Stomach (tissue), 9 donors: ENCODE data around the gene PNN. TPM values are rescaled to one million over a fixed set of nuclear protein-coding genes. Genes with fewer than 3 reads are reported as not detected.
A peak's percentile ranks its signal among the peaks of the same experiment; 100 is the strongest.
"Not testable (repeated sequence)": the region's sequence is repeated elsewhere in the genome, so short reads cannot be mapped to it uniquely, and the experiment has no call there.

Experiments used
- DNase-seq, 2 donors: peaks; one replicate each; pipeline versions ENCODE4 v3.0.0 to v3.0.0-alpha.2; 2013 to 2019
- H3K27ac ChIP-seq, 5 donors: fragments of 200-600 bp in 4 of 5; sonication (generic) in 4 of 5; one replicate each; pipeline ENCODE4 v1.5.1; 2013 to 2019; ENCODE audit warnings: mild to moderate bottlenecking in 1 of 5, moderate library complexity in 1 of 5
- H3K27me3 ChIP-seq, 3 donors: fragments of 200-600 bp; sonication (generic); one replicate each; pipeline ENCODE4 v1.5.1; 2017 to 2019; ENCODE audit warnings: mixed run types in 1 of 3
- H3K36me3 ChIP-seq, 4 donors: fragments of 200-600 bp; sonication (generic); 1 replicate in 3 of 4; 2 replicates in 1 of 4; pipeline ENCODE4 v1.5.1; 2016 to 2019
- H3K4me1 ChIP-seq, 4 donors: fragments of 200-600 bp; sonication (generic); one replicate each; pipeline ENCODE4 v1.5.1; 2016 to 2019
- H3K4me3 ChIP-seq, 4 donors: fragments of 200-600 bp; sonication (generic) in 3 of 4; one replicate each; pipeline ENCODE4 v1.5.1; 2016 to 2019; ENCODE audit warnings: mild to moderate bottlenecking in 1 of 4
- H3K9me3 ChIP-seq, 4 donors: fragments of 200-600 bp; sonication (generic); one replicate each; pipeline ENCODE4 v1.5.1; 2016 to 2019
- EP300 ChIP-seq: sonication (generic); formaldehyde crosslinking; IDR thresholded peaks from one replicate; pipeline ENCODE4 v1.6.1; 2017; ENCODE audit warnings: antibody characterized with exemption
- POLR2A ChIP-seq, 4 donors: fragments of 450-650 bp; IDR thresholded peaks; one replicate each; pipeline ENCODE4 v1.6.1; 2016; ENCODE audit warnings: antibody characterized with exemption in 4 of 4, control low read depth in 2 of 4, mild to moderate bottlenecking in 1 of 4, moderate library complexity in 1 of 4
- POLR2AphosphoS5 ChIP-seq, 3 donors: sonication (generic); formaldehyde crosslinking; IDR thresholded peaks; one replicate each; pipeline ENCODE4 v1.6.1; 2016; ENCODE audit warnings: antibody characterized with exemption in 3 of 3
- WGBS, 5 donors: extraction: QIAGEN DNeasy Blood & Tissue Kit in 3 of 5; methylation state at CpG; one replicate each; pipeline versions ENCODE4 v1.1.5 to v1.1.7; 2013 to 2018; 5-methylcytosine and 5-hydroxymethylcytosine counted together
- intact Hi-C: fragments of 100-400 bp; cut with DNase I; formaldehyde crosslinking; loops from one replicate; pipeline ENCODE4 v1.15.1; 2023; ENCODE audit warnings: low total_unique reads
- polyA plus RNA-seq, 3 donors: library from polyadenylated mRNA; stranded (reverse); fragments of 200-250 nt; gene quantifications; one replicate each; pipeline ENCODE4 v1.2.3, GENCODE V29; 2013
- total RNA-seq, 5 donors: library from RNA; depleted of rRNA; stranded (reverse); fragments of >200 nt; gene quantifications; one replicate each; pipeline versions ENCODE4 v1.1.0 to v1.2.3, GENCODE V29; 2014 to 2016
- TF ChIP-seq, protein P1 (sequence below), 7 experiments: fragments of 450-650 bp in 4 of 7; fragments of 200-600 bp in 3 of 7; sonication (generic) in 3 of 7; IDR thresholded peaks; one replicate each; pipeline ENCODE4 v1.5.1; 2016 to 2019; ENCODE audit warnings: antibody characterized with exemption in 7 of 7, control low read depth in 2 of 7, mild to moderate bottlenecking in 1 of 7
- donor health status: healthy with polysubstance abuse.
- donor health status: Bipolar disorder and iron deficiency.
- donor health status: healthy.

PNN gene
- total and polyA plus RNA-seq, 8 donors = 21.7 to 122 (median 39.4) TPM

DNA sequence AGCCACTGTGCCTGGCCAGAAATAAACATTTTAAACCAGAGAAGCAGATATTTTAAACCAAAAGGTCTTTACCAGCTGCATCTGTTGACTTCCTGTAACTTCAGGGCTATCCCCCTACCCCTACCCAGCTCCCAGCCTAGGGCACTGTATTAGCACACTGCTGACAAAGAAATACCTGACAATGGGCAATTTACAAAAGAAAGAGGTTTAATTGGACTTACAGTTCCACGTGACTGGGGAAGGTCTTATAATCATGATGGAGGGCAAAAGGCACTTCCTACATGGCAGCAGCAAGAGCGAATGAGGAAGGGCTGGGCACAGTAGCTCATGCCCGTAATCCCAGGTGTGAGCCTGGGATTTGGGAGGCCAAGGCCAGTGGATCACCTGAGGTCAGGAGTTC is 34.9 kb upstream of the PNN start:
- intact Hi-C loops = no loop called here
- peaks cover 0 to 4% (median 0%) of the 10 kb centered on the region in 4 donors for H3K4me1 ChIP-seq
- no peaks in the 10 kb centered on the region for H3K27me3 ChIP-seq
- H3K4me3 ChIP-seq = no peak overlapping the region
- H3K36me3 ChIP-seq = peaks cover 3 to 72% (median 63%) of the 10 kb centered on the region in 4 donors
- DNase-seq = no peak
- H3K27ac ChIP-seq = no peak overlapping the region
- whole genome bisulfite sequencing, 5 donors = 92 to 100% (median 93%) methylated on average over 3 of the region's 3 CpGs
- no peaks in the 10 kb centered on the region for H3K9me3 ChIP-seq
- TF ChIP-seq, protein P1, sequence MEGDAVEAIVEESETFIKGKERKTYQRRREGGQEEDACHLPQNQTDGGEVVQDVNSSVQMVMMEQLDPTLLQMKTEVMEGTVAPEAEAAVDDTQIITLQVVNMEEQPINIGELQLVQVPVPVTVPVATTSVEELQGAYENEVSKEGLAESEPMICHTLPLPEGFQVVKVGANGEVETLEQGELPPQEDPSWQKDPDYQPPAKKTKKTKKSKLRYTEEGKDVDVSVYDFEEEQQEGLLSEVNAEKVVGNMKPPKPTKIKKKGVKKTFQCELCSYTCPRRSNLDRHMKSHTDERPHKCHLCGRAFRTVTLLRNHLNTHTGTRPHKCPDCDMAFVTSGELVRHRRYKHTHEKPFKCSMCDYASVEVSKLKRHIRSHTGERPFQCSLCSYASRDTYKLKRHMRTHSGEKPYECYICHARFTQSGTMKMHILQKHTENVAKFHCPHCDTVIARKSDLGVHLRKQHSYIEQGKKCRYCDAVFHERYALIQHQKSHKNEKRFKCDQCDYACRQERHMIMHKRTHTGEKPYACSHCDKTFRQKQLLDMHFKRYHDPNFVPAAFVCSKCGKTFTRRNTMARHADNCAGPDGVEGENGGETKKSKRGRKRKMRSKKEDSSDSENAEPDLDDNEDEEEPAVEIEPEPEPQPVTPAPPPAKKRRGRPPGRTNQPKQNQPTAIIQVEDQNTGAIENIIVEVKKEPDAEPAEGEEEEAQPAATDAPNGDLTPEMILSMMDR (IDR thresholded peaks at IDR 0.05) = no peak
- TF ChIP-seq POLR2AphosphoS5 (IDR thresholded peaks at IDR 0.05) (no peak), POLR2A (IDR thresholded peaks at IDR 0.05) (no peak), EP300 (no peak)

DNA sequence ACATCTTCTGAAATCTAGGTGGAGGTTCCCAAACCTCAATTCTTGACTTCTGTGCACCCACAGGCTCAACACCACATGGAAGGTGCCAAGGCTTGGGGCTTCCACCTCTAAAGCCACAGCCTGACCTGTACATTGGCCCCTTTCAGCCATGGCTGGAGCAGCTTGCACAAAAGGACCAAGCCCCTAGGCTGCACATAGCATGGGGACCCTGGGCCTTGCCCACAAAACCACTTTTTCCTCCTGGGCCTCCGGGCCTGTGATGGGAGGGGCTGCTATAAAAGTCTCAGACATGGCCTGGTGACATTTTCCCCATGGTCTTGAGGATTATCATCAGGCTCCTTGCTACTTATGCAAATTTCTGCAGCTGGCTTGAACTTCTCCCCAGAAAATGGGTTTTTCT is 33.4 kb upstream of the PNN start:
- intact Hi-C loops, H3K4me1 ChIP-seq, DNase-seq, H3K4me3 ChIP-seq, H3K27ac ChIP-seq, H3K27me3 ChIP-seq, H3K9me3 ChIP-seq: not testable (repeated sequence)
- 83 to 100% (median 95%) methylated on average over 1 of the region's 1 CpG for WGBS, 5 donors
- peaks cover 3 to 63% (median 53%) of the 10 kb centered on the region in 4 donors for H3K36me3 ChIP-seq

DNA sequence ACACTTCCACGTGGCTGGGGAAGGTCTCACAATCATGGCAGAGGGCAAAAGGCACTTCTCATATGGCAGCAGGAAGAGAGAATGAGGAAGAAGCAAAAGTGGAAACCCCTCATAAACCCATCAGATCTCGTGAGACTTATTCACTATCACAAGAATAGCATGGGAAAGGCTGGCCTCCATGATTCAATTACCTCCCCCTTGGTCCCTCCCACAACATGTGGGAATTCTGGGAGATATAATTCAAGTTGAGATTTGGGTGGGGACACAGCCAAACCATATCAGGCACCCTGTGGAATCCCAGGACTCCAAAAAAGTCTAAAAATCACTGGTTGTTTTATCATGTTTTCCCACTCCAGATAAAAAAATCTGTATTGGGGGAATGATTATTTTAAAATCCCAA is 31.8 kb upstream of the PNN start:
- WGBS, 5 donors = 66 to 79% (median 73%) methylated on average over 2 of the region's 2 CpGs
- intact Hi-C loops, DNase-seq, H3K27ac ChIP-seq, H3K27me3 ChIP-seq, H3K4me3 ChIP-seq, H3K9me3 ChIP-seq, H3K4me1 ChIP-seq: not testable (repeated sequence)
- H3K36me3 ChIP-seq = peaks cover 0 to 64% (median 52%) of the 10 kb centered on the region in 4 donors

DNA sequence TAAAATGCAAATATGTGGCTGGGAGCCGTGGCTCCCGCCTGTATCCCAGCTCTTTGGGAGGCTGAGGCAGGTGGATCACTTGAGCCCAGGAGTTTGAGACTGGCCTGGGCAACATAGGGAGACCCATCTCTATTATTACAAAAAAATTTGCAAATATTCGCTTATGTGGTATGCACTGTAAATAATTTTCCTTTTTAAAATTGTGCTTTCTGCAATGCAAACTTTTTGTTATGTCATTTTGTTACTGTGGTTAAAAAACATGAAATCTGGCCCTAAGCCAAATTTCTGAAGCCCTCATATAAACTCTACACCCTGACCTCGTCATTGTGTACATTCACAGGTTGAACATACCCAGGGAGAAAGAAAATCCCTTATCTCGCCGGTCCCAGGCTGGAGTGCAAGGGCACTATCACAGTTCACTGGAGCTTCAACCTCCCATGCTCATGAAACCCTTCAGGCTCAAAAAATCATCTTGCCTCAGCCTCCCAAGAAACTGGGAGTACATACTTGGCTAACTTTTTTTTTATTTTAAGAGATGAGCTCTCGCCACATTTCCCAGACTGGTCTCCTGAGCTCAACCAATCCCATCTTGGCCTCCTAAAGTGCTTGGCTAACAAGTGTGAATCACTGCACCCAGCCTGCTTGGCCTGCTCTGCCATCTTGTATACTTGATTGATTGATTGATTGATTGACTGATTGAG is 29.6 kb upstream of the PNN start:
- Histone ChIP-seq H3K4me1 (no peaks in the 10 kb centered on the region), H3K27ac (no peak overlapping the region), H3K27me3 (no peaks in the 10 kb centered on the region), H3K4me3 (no peak overlapping the region), H3K9me3 (no peaks in the 10 kb centered on the region), H3K36me3 (peaks cover 0 to 70% (median 53%) of the 10 kb centered on the region in 4 donors)
- TF ChIP-seq, protein P1 (IDR thresholded peaks at IDR 0.05) = no peak
- TF ChIP-seq POLR2A (IDR thresholded peaks at IDR 0.05) = no peak
- DNase-seq = peak in 1 of 2 donors; percentile 52
- WGBS, 5 donors = 48 to 75% (median 60%) methylated on average over 7 of the region's 7 CpGs
- intact Hi-C loops = no loop called here

DNA sequence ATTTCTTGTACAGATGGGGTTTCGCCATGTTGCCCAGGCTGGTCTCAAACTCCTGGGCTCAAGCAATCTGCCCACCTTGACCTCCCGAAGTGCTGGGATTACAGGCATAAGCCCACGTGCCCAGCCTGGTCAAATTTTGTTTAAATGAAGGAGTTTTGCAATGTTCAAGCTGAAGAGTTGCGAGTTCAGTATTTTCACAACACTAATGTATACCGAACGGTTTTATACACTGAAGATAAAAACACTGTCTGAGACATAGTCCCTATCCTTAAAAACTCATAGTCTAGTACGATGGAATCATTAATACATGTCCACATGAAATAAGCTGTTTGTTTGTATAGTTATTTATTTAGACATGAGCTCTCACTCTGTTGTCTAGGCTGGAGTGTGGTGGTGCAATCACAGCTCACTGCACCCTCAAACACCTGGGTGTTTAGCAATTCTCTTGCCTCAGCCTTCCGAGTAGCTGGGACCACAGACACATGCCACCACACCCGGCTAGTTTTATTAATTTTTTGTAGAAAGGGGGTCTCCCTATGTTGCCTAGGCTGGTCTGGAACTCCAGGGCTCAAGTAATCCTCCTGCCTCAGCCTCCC is 20.4 kb upstream of the PNN start:
- Histone ChIP-seq H3K4me3 (no peak overlapping the region), H3K9me3 (no peaks in the 10 kb centered on the region), H3K27me3 (no peaks in the 10 kb centered on the region), H3K36me3 (peaks cover 32 to 92% (median 89%) of the 10 kb centered on the region in 4 donors), H3K27ac (no peak overlapping the region), H3K4me1 (no peaks in the 10 kb centered on the region)
- DNase-seq = no peak
- intact Hi-C loops = no loop called here
- TF ChIP-seq, protein P1 (IDR thresholded peaks at IDR 0.05) = no peak
- no peak for TF ChIP-seq EP300
- TF ChIP-seq POLR2A (IDR thresholded peaks at IDR 0.05) = no peak
- TF ChIP-seq POLR2AphosphoS5 (IDR thresholded peaks at IDR 0.05) = no peak
- WGBS, 5 donors = 88 to 95% (median 93%) methylated on average over 9 of the region's 9 CpGs
